CD4-positive, alpha-beta T cell (primary cell): ENCODE measurements around the gene ZHX3. TPM values are rescaled to one million over a fixed set of nuclear protein-coding genes. Genes with fewer than 3 reads are reported as not detected.

ENCODE experiments used
- ATAC-seq: fragments of 200-7000 bp; cut with Tn5 transposase; one replicate; pipeline ENCODE4 v1.10.0; 2022; ENCODE audit warnings: mild to moderate bottlenecking; ENCODE audit not compliant: poor library complexity
- CTCF ChIA-PET: fragments of 350-600 bp; sonication (Branson Sonifier 250); formaldehyde crosslinking; loops from one replicate; lab custom pipeline; 2021; ENCODE audit warnings: antibody characterized with exemption, inconsistent platforms; lab: Charles Lee
- POLR2A ChIA-PET: fragments of 350-600 bp; sonication (Branson Sonifier 250); formaldehyde crosslinking; loops from one replicate; lab custom pipeline; 2021; ENCODE audit warnings: antibody characterized with exemption, inconsistent platforms; lab: Charles Lee
- DNase-seq, 14 experiments: peaks; one replicate each; pipeline ENCODE4 v3.0.0-alpha.2; 2013 to 2020; ENCODE audit warnings: mixed read lengths in 2 of 14
- H3K27ac ChIP-seq, 2 donors: one replicate each; pipeline versions ENCODE4 v1.5.1 to v1.7.0; 2013; ENCODE audit warnings: low read length in 2 of 2, low read depth in 1 of 2, mild to moderate bottlenecking in 1 of 2
- H3K27me3 ChIP-seq, 2 experiments: 1 replicate in 1 of 2; 2 replicates in 1 of 2; pipeline versions ENCODE4 v1.6.1 to v1.7.0; 2013; ENCODE audit warnings: low read length in 2 of 2, control low read depth in 1 of 2, mild to moderate bottlenecking in 1 of 2, moderate library complexity in 1 of 2; ENCODE audit not compliant: insufficient read depth in 2 of 2, control insufficient read depth in 1 of 2
- H3K36me3 ChIP-seq: one replicate; pipeline ENCODE4 v1.6.1; 2013; ENCODE audit warnings: low read length, control low read depth; ENCODE audit not compliant: insufficient read depth
- H3K4me1 ChIP-seq: one replicate; pipeline ENCODE4 v1.6.1; 2013; ENCODE audit warnings: low read length, control low read depth; ENCODE audit not compliant: insufficient read depth
- H3K4me3 ChIP-seq: one replicate; pipeline ENCODE4 v1.5.1; 2013; ENCODE audit warnings: mild to moderate bottlenecking, low read length, moderate library complexity
- H3K9me3 ChIP-seq, 2 experiments: 1 replicate in 1 of 2; 2 replicates in 1 of 2; pipeline versions ENCODE4 v1.6.1 to v1.7.0; 2013; ENCODE audit warnings: low read length in 2 of 2, mild to moderate bottlenecking in 2 of 2, control low read depth in 1 of 2, moderate library complexity in 1 of 2; ENCODE audit not compliant: control insufficient read depth in 1 of 2, insufficient read depth in 1 of 2
- H3K27ac Mint-ChIP-seq: one replicate; pipeline ENCODE4 v1.8.0; 2020; ENCODE audit warnings: mixed read lengths
- H3K27me3 Mint-ChIP-seq: one replicate; pipeline ENCODE4 v1.8.0; 2021; ENCODE audit warnings: mixed read lengths
- H3K36me3 Mint-ChIP-seq: one replicate; pipeline ENCODE4 v1.8.0; 2021; ENCODE audit warnings: low read depth, mixed read lengths
- H3K4me1 Mint-ChIP-seq: one replicate; pipeline ENCODE4 v1.8.0; 2021; ENCODE audit warnings: low read depth, mixed read lengths
- H3K4me3 Mint-ChIP-seq: one replicate; pipeline ENCODE4 v1.8.0; 2020; ENCODE audit warnings: mild to moderate bottlenecking, mixed read lengths
- H3K9me3 Mint-ChIP-seq: one replicate; pipeline ENCODE4 v1.8.0; 2020; ENCODE audit warnings: mixed read lengths
- CTCF ChIP-seq: fragments of 200-600 bp; IDR thresholded peaks from one replicate; pipeline ENCODE4 v1.8.0; 2022; ENCODE audit warnings: antibody characterized with exemption, mild to moderate bottlenecking
- intact Hi-C, 2 experiments: fragments of 100-400 bp; cut with DNase I in 1 of 2; cut with micrococcal nuclease in 1 of 2; formaldehyde crosslinking; loops; one replicate each; pipeline versions ENCODE4 v1.15.1 to v1.9.0; 2023 to 2025; cut with DNase I, micrococcal nuclease
- total RNA-seq, 174 experiments: library from RNA in 2 of 174; stranded (reverse) in 2 of 174; gene quantifications; one replicate each; pipeline ENCODE4 v1.2.3 and lab custom pipeline; 2021 to 2026

The ZHX3 gene
- total RNA-seq, 2 experiments from 2014 or later: 6.6 to 7.6 TPM

GRCh38 chr20:41350408-41350962 is 33.0 kb upstream of the ZHX3 start:
- Mint-ChIP-seq H3K27ac (no peak overlapping the region), H3K4me3 (no peak overlapping the region), H3K27me3 (no peaks in the 10 kb centered on the region), H3K9me3 (no peaks in the 10 kb centered on the region), H3K4me1 (no peaks in the 10 kb centered on the region), H3K36me3 (no peaks in the 10 kb centered on the region)
- Histone ChIP-seq H3K27me3 (no peaks in the 10 kb centered on the region), H3K4me3 (no peak overlapping the region), H3K4me1 (no peaks in the 10 kb centered on the region), H3K9me3 (peaks cover 0 to 4% of the 10 kb centered on the region in 2 experiments), H3K27ac (no peak overlapping the region), H3K36me3 (no peaks in the 10 kb centered on the region)
- ATAC-seq: no peak
- TF ChIP-seq CTCF: no peak
- DNase-seq: no peak
- POLR2A ChIA-PET: no interaction called here
- CTCF ChIA-PET: no interaction called here
- intact Hi-C loops: no loop called here

- H3K36me3 ChIP-seq: no peaks in the 10 kb centered on the region
- CTCF ChIA-PET: no interaction called here
- no peaks in the 10 kb centered on the region for H3K4me1 Mint-ChIP-seq
- H3K4me1 ChIP-seq: no peaks in the 10 kb centered on the region
- DNase-seq (no peak), ATAC-seq (no peak)
- H3K4me3 ChIP-seq: no peak overlapping the region
- peaks cover 0 to 4% of the 10 kb centered on the region in 2 experiments for H3K9me3 ChIP-seq
- H3K27ac ChIP-seq: no peak overlapping the region
- no peak for TF ChIP-seq CTCF
- H3K36me3 Mint-ChIP-seq: no peaks in the 10 kb centered on the region
- no peak overlapping the region for H3K4me3 Mint-ChIP-seq
- H3K27me3 ChIP-seq: no peaks in the 10 kb centered on the region
- H3K27me3 Mint-ChIP-seq: no peaks in the 10 kb centered on the region
- H3K9me3 Mint-ChIP-seq: no peaks in the 10 kb centered on the region
- H3K27ac Mint-ChIP-seq: no peak overlapping the region
- POLR2A ChIA-PET: no interaction called here
- intact Hi-C loops: no loop called here
Observed at GRCh38 chr20:41349943-41350342, 32.4 kb upstream of the ZHX3 start.

- Mint-ChIP-seq H3K4me1 (no peaks in the 10 kb centered on the region), H3K27me3 (no peaks in the 10 kb centered on the region), H3K4me3 (no peak overlapping the region), H3K27ac (no peak overlapping the region), H3K36me3 (no peaks in the 10 kb centered on the region), H3K9me3 (no peaks in the 10 kb centered on the region)
- CTCF ChIA-PET: no interaction called here
- Histone ChIP-seq H3K4me1 (no peaks in the 10 kb centered on the region), H3K36me3 (no peaks in the 10 kb centered on the region), H3K27ac (no peak overlapping the region), H3K27me3 (no peaks in the 10 kb centered on the region), H3K4me3 (no peak overlapping the region), H3K9me3 (peaks cover 0 to 4% of the 10 kb centered on the region in 2 experiments)
- intact Hi-C loops: no loop called here
- POLR2A ChIA-PET: no interaction called here
- no peak for TF ChIP-seq CTCF
- ATAC-seq (no peak), DNase-seq (no peak)
Observed at GRCh38 chr20:41349266-41349665, 31.7 kb upstream of the ZHX3 start.
